CD4-positive, alpha-beta T cell treated with Interleukin-15 for 1 hour (primary cell): ENCODE results near the gene MLH1.
"Not testable (repeated sequence)": the region's sequence is repeated elsewhere in the genome, so short reads cannot be mapped to it uniquely, and the experiment has no call there.

ENCODE experiments used
- DNase-seq: peaks from one replicate; pipeline ENCODE4 v3.0.0-alpha.2; 2020

The MLH1 gene

GRCh38 chr3:36993326-36994283 lies at the start of gene MLH1:
TSS of gene MLH1 (plus strand) at chr3:36993518. CDS start at chr3:36993548, 30 bp downstream.
- peak; percentile 100 for DNase-seq

- no peak for DNase-seq
Measured at GRCh38 chr3:36943601-36944000, 49.7 kb upstream of the MLH1 start.

- no peak for DNase-seq
Measured at GRCh38 chr3:36944012-36944640, 49.2 kb upstream of the MLH1 start.

- peak; percentile 85 for DNase-seq
Measured at GRCh38 chr3:36944641-36945270, 48.6 kb upstream of the MLH1 start, which contains the start of gene TRANK1. TSS of gene TRANK1 (minus strand) at chr3:36945054. CDS start at chr3:36944809, 245 bp downstream.

- no peak for DNase-seq
Measured at GRCh38 chr3:36945333-36945980, 47.9 kb upstream of the MLH1 start.

GRCh38 chr3:36947814-36948213 lies 45.5 kb upstream of the MLH1 start:
- DNase-seq = not testable (repeated sequence)

GRCh38 chr3:36954452-36955134 lies 38.7 kb upstream of the MLH1 start:
- no peak for DNase-seq

- DNase-seq = no peak
Measured at GRCh38 chr3:36956155-36956554, 37.2 kb upstream of the MLH1 start.

GRCh38 chr3:36957063-36957462 lies 36.3 kb upstream of the MLH1 start:
- no peak for DNase-seq

- DNase-seq = peak; percentile 37
Measured at GRCh38 chr3:36957862-36958686, 35.2 kb upstream of the MLH1 start.

- DNase-seq = no peak
Measured at GRCh38 chr3:36959821-36960220, 33.5 kb upstream of the MLH1 start.

GRCh38 chr3:36960502-36960901 lies 32.8 kb upstream of the MLH1 start:
- DNase-seq = no peak

GRCh38 chr3:36963008-36963407 lies 30.3 kb upstream of the MLH1 start:
- not testable (repeated sequence) for DNase-seq

- DNase-seq = no peak
Measured at GRCh38 chr3:36964331-36964730, 29.0 kb upstream of the MLH1 start.

- DNase-seq = no peak
Measured at GRCh38 chr3:36964817-36965216, 28.5 kb upstream of the MLH1 start.

- no peak for DNase-seq
Measured at GRCh38 chr3:36965440-36965839, 27.9 kb upstream of the MLH1 start.

- DNase-seq = no peak
Measured at GRCh38 chr3:36969085-36969484, 24.2 kb upstream of the MLH1 start.

GRCh38 chr3:36969540-36970432 lies 23.5 kb upstream of the MLH1 start:
- DNase-seq = peak; percentile 81

GRCh38 chr3:36972163-36972562 lies 21.2 kb upstream of the MLH1 start:
- no peak for DNase-seq

GRCh38 chr3:36973139-36973538 lies 20.2 kb upstream of the MLH1 start:
- DNase-seq = no peak
